ENCODE data around the gene COL18A1.

Gene COL18A1

GRCh38 chr21:45550522-45551210 lies 145.7 kb downstream of the COL18A1 start:
- H3K4me1 ChIP-seq (ENCODE audit: control insufficient read depth in 1 of 2, insufficient read depth in 2 of 2, low read length in 2 of 2): peaks cover 36 to 38% of the 10 kb centered on the region in 2 donors
- peak overlapping the region; percentile 30 for H3K27ac ChIP-seq (ENCODE audit: low read depth, low read length)
- H3K9ac ChIP-seq (ENCODE audit: low read depth in 1 of 2, low read length in 2 of 2): peak overlapping the region; percentile 11 to 18
- H3K4me3 ChIP-seq (ENCODE audit: low read depth in 1 of 2, low read length in 2 of 2): peak overlapping the region in 1 of 2 donors; percentile 21
- no peaks in the 10 kb centered on the region for H3K27me3 ChIP-seq (ENCODE audit: control insufficient read depth in 1 of 2, insufficient read depth in 2 of 2, low read length in 2 of 2)
- no peaks in the 10 kb centered on the region for H3K9me3 ChIP-seq (ENCODE audit: control insufficient read depth in 1 of 2, low read length in 2 of 2)
- no peaks in the 10 kb centered on the region for H3K36me3 ChIP-seq (ENCODE audit: control insufficient read depth in 1 of 2, insufficient read depth in 2 of 2, low read length in 2 of 2)

- peaks cover 36 to 44% of the 10 kb centered on the region in 2 donors for H3K4me1 ChIP-seq (ENCODE audit: control insufficient read depth in 1 of 2, insufficient read depth in 2 of 2, low read length in 2 of 2)
- no peak overlapping the region for H3K4me3 ChIP-seq (ENCODE audit: low read depth in 1 of 2, low read length in 2 of 2)
- no peaks in the 10 kb centered on the region for H3K27me3 ChIP-seq (ENCODE audit: control insufficient read depth in 1 of 2, insufficient read depth in 2 of 2, low read length in 2 of 2)
- H3K9me3 ChIP-seq (ENCODE audit: control insufficient read depth in 1 of 2, low read length in 2 of 2): no peaks in the 10 kb centered on the region
- no peak overlapping the region for H3K27ac ChIP-seq (ENCODE audit: low read depth, low read length)
- H3K36me3 ChIP-seq (ENCODE audit: control insufficient read depth in 1 of 2, insufficient read depth in 2 of 2, low read length in 2 of 2): no peaks in the 10 kb centered on the region
- H3K9ac ChIP-seq (ENCODE audit: low read depth in 1 of 2, low read length in 2 of 2): peak overlapping the region; percentile 18 to 34
Measured at GRCh38 chr21:45551316-45551715, 146.4 kb downstream of the COL18A1 start.

DNA sequence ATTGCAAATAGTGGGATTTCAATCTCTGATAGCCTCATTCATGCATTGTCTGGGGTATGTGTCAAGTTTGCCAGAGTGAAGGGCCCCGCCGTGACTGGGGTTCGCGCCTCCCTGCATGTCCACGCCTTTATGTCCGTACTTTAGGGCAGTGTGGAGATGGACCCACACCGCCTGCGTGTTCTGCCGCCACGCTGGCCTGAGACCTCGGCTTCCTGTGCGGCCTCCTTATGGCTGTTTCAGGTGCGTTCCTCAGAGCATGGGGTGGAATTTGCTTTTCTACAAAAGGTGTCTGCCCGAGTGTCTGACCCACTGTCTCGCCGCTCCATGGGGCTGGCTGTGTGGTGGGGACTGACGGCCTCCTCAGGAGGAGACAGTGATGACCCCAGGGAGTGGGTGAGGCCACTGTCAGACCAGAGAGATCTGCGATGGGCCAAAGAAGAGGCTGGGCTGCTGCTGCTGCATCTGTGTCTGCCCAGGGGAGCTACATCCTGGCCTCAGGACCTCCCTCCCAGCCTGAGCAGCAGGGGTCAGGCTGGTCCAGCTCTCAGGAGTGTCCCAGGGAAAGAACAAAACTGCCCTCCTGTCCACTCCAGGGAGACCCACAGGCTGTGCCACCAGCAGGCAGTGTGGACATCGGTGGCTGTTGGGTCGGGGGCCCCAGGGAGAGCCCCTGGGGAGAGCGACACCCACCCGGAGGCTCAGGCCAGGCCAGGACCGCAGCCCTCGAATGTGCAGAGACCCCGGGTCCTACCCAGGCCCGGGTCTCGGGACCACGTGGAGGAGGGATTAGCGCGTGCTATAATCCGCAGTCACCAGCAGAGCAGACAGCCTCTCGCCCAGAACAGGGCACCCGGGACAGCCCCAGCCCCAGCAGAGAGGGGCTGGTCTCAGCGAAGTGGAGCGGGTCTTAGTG lies 147.1 kb downstream of the COL18A1 start:
- H3K36me3 ChIP-seq (ENCODE audit: control insufficient read depth in 1 of 2, insufficient read depth in 2 of 2, low read length in 2 of 2): no peaks in the 10 kb centered on the region
- H3K4me3 ChIP-seq (ENCODE audit: low read depth in 1 of 2, low read length in 2 of 2): no peak overlapping the region
- peak overlapping the region in 1 of 2 donors; percentile 34 for H3K9ac ChIP-seq (ENCODE audit: low read depth in 1 of 2, low read length in 2 of 2)
- peak overlapping the region; percentile 8 for H3K27ac ChIP-seq (ENCODE audit: low read depth, low read length)
- no peaks in the 10 kb centered on the region for H3K27me3 ChIP-seq (ENCODE audit: control insufficient read depth in 1 of 2, insufficient read depth in 2 of 2, low read length in 2 of 2)
- peaks cover 36 to 44% of the 10 kb centered on the region in 2 donors for H3K4me1 ChIP-seq (ENCODE audit: control insufficient read depth in 1 of 2, insufficient read depth in 2 of 2, low read length in 2 of 2)
- H3K9me3 ChIP-seq (ENCODE audit: control insufficient read depth in 1 of 2, low read length in 2 of 2): no peaks in the 10 kb centered on the region

GRCh38 chr21:45552696-45553391 lies 147.9 kb downstream of the COL18A1 start:
- no peak overlapping the region for H3K27ac ChIP-seq (ENCODE audit: low read depth, low read length)

DNA sequence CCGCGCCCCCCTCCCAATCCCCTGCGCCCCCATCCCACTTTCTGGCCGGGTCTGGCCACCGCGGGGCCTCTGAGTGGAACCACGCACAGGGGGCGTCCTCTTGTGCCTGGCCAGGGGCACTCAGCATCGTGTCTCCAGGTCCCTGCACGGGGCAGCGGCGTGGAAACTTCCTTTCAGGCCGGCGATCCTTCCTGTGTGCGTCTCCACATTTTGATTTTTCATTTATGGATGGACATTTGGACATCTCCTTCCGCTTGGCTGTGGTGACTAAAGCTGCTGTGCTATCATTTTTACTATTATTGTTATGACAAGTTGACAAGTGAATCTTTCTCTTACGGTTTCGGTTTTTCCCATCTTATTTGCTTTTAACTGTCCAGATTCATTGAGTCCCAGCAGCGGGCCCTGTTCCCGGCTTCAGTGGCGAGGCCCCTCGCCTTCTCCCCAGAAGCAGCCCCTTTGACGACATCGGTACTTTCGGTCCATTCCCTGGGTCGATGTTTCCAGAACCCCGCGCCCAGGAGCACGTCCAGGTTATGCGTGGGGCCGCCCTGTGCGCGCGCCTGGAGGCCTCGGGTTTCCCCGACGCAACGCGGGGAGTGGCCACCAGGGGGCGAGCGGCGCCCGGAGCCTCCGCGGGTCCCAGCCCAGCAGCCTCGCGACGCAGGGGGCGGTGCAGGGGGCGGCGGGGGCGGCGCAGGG lies 149.7 kb downstream of the COL18A1 start:
- Histone ChIP-seq H3K36me3 (ENCODE audit: control insufficient read depth in 1 of 2, insufficient read depth in 2 of 2, low read length in 2 of 2) (no peaks in the 10 kb centered on the region), H3K9me3 (ENCODE audit: control insufficient read depth in 1 of 2, low read length in 2 of 2) (no peaks in the 10 kb centered on the region), H3K4me3 (ENCODE audit: low read depth in 1 of 2, low read length in 2 of 2) (peak overlapping the region; percentile 64 to 66), H3K9ac (ENCODE audit: low read depth in 1 of 2, low read length in 2 of 2) (peak overlapping the region; percentile 56 to 77), H3K4me1 (ENCODE audit: control insufficient read depth in 1 of 2, insufficient read depth in 2 of 2, low read length in 2 of 2) (peaks cover 29 to 36% of the 10 kb centered on the region in 2 donors), H3K27ac (ENCODE audit: low read depth, low read length) (peak overlapping the region; percentile 42), H3K27me3 (ENCODE audit: control insufficient read depth in 1 of 2, insufficient read depth in 2 of 2, low read length in 2 of 2) (peaks cover 0 to 1% of the 10 kb centered on the region in 2 donors)

More at GRCh38 chr21:45552696-45553391, 147.9 kb downstream of the COL18A1 start:
- Histone ChIP-seq H3K9ac (ENCODE audit: low read depth in 1 of 2, low read length in 2 of 2) (no peak overlapping the region), H3K36me3 (ENCODE audit: control insufficient read depth in 1 of 2, insufficient read depth in 2 of 2, low read length in 2 of 2) (no peaks in the 10 kb centered on the region), H3K9me3 (ENCODE audit: control insufficient read depth in 1 of 2, low read length in 2 of 2) (no peaks in the 10 kb centered on the region), H3K4me1 (ENCODE audit: control insufficient read depth in 1 of 2, insufficient read depth in 2 of 2, low read length in 2 of 2) (peaks cover 36 to 44% of the 10 kb centered on the region in 2 donors), H3K27me3 (ENCODE audit: control insufficient read depth in 1 of 2, insufficient read depth in 2 of 2, low read length in 2 of 2) (no peaks in the 10 kb centered on the region), H3K4me3 (ENCODE audit: low read depth in 1 of 2, low read length in 2 of 2) (no peak overlapping the region)

DNA sequence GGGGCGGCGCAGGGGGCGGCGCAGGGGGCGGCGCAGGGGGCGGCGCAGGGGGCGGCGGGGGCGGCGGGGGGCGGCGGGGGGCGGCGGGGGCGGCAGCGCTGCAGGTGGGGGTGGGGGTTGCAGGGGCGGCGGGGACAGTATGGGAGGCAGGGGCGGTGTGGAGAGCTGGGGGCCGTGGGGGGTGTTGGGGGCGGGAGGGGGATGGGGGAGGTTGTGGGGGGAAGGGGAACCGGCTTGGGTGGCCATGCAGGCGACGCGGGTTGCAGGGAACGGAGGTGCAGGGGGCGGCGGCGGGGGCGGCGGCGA lies 150.2 kb downstream of the COL18A1 start:
- Histone ChIP-seq H3K4me3 (ENCODE audit: low read depth in 1 of 2, low read length in 2 of 2) (no peak overlapping the region), H3K27me3 (ENCODE audit: control insufficient read depth in 1 of 2, insufficient read depth in 2 of 2, low read length in 2 of 2) (peaks cover 0 to 3% of the 10 kb centered on the region in 2 donors), H3K27ac (ENCODE audit: low read depth, low read length) (no peak overlapping the region), H3K4me1 (ENCODE audit: control insufficient read depth in 1 of 2, insufficient read depth in 2 of 2, low read length in 2 of 2) (peaks cover 23 to 31% of the 10 kb centered on the region in 2 donors), H3K9ac (ENCODE audit: low read depth in 1 of 2, low read length in 2 of 2) (no peak overlapping the region), H3K9me3 (ENCODE audit: control insufficient read depth in 1 of 2, low read length in 2 of 2) (no peaks in the 10 kb centered on the region), H3K36me3 (ENCODE audit: control insufficient read depth in 1 of 2, insufficient read depth in 2 of 2, low read length in 2 of 2) (no peaks in the 10 kb centered on the region)

GRCh38 chr21:45555557-45556301 lies 150.8 kb downstream of the COL18A1 start:
- Histone ChIP-seq H3K4me3 (ENCODE audit: low read depth in 1 of 2, low read length in 2 of 2) (peak overlapping the region; percentile 40 to 53), H3K27me3 (ENCODE audit: control insufficient read depth in 1 of 2, insufficient read depth in 2 of 2, low read length in 2 of 2) (peaks cover 0 to 3% of the 10 kb centered on the region in 2 donors), H3K27ac (ENCODE audit: low read depth, low read length) (no peak overlapping the region), H3K9ac (ENCODE audit: low read depth in 1 of 2, low read length in 2 of 2) (peak overlapping the region; percentile 0 to 25), H3K4me1 (ENCODE audit: control insufficient read depth in 1 of 2, insufficient read depth in 2 of 2, low read length in 2 of 2) (peaks cover 19 to 26% of the 10 kb centered on the region in 2 donors), H3K36me3 (ENCODE audit: control insufficient read depth in 1 of 2, insufficient read depth in 2 of 2, low read length in 2 of 2) (no peaks in the 10 kb centered on the region), H3K9me3 (ENCODE audit: control insufficient read depth in 1 of 2, low read length in 2 of 2) (no peaks in the 10 kb centered on the region)

DNA sequence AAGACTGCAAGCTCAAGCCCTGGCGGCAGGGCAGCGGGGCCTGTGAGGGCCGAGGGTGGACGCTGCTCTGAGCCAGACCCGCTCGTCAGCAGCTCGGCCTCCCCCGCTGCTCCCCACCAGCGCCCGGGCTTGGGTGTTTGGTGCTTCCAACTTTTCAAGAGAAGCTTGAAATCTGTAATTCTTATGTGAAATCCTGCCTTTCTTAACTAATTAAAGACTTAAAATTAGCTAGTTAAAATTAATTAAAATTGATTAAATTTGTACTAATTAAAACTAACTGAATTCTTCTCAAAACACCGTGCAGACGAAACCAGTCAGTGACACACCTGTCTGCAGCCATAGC lies 151.3 kb downstream of the COL18A1 start:
- Histone ChIP-seq H3K9ac (ENCODE audit: low read depth in 1 of 2, low read length in 2 of 2) (peak overlapping the region; percentile 0 to 25), H3K4me1 (ENCODE audit: control insufficient read depth in 1 of 2, insufficient read depth in 2 of 2, low read length in 2 of 2) (peaks cover 15 to 22% of the 10 kb centered on the region in 2 donors), H3K36me3 (ENCODE audit: control insufficient read depth in 1 of 2, insufficient read depth in 2 of 2, low read length in 2 of 2) (no peaks in the 10 kb centered on the region), H3K9me3 (ENCODE audit: control insufficient read depth in 1 of 2, low read length in 2 of 2) (no peaks in the 10 kb centered on the region), H3K4me3 (ENCODE audit: low read depth in 1 of 2, low read length in 2 of 2) (peak overlapping the region in 1 of 2 donors; percentile 53), H3K27me3 (ENCODE audit: control insufficient read depth in 1 of 2, insufficient read depth in 2 of 2, low read length in 2 of 2) (peaks cover 0 to 3% of the 10 kb centered on the region in 2 donors), H3K27ac (ENCODE audit: low read depth, low read length) (no peak overlapping the region)
